MG63 (cell line): ENCODE results near the gene OTULIN. TPM values are rescaled to one million over a fixed set of nuclear protein-coding genes. Genes with fewer than 3 reads are reported as not detected.
A peak's percentile ranks its signal among the peaks of the same experiment; 100 is the strongest.

Experiments
- DNase-seq: peaks from one replicate; pipeline ENCODE4 v3.0.0-alpha.2; 2020
- H3K27me3 ChIP-seq: fragments of 250-450 bp; sonication (Bioruptor Pico); 2 replicates; pipeline ENCODE4 v1.5.1; 2020; ENCODE audit warnings: mild to moderate bottlenecking, moderate library complexity
- H3K36me3 ChIP-seq: fragments of 250-450 bp; sonication (Bioruptor Pico); 2 replicates; pipeline ENCODE4 v1.5.1; 2020; ENCODE audit warnings: mild to moderate bottlenecking, moderate library complexity
- H3K4me3 ChIP-seq: fragments of 250-450 bp; sonication (Bioruptor Pico); 2 replicates; pipeline ENCODE4 v1.5.1; 2020; ENCODE audit warnings: mild to moderate bottlenecking, moderate library complexity
- H3K9me3 ChIP-seq: fragments of 250-450 bp; sonication (Bioruptor Pico); 2 replicates; pipeline ENCODE4 v1.5.1; 2020; ENCODE audit warnings: mild to moderate bottlenecking, moderate library complexity
- total RNA-seq: library from RNA; depleted of rRNA; stranded (reverse); fragments of >200 nt; shearing (Covaris generic); gene quantifications from 2 replicates; pipeline ENCODE4 v1.2.3, GENCODE V29; 2014; ENCODE audit warnings: low replicate concordance

The OTULIN gene
- total RNA-seq, 1 experiment from 2014 or later, result 19.1 TPM

GRCh38 chr5:14679595-14679994, 15.1 kb downstream of the OTULIN start:
- DNase-seq, result no peak
- Histone ChIP-seq H3K4me3 (no peak overlapping the region), H3K27me3 (no peaks in the 10 kb centered on the region), H3K36me3 (peaks cover 58% of the 10 kb centered on the region), H3K9me3 (no peaks in the 10 kb centered on the region)

- Histone ChIP-seq H3K9me3 (no peaks in the 10 kb centered on the region), H3K36me3 (peaks cover 65% of the 10 kb centered on the region), H3K27me3 (no peaks in the 10 kb centered on the region), H3K4me3 (no peak overlapping the region)
- DNase-seq, result no peak
Observed at GRCh38 chr5:14681236-14681752, 16.8 kb downstream of the OTULIN start.

- no peak for DNase-seq
- Histone ChIP-seq H3K4me3 (no peak overlapping the region), H3K36me3 (peaks cover 79% of the 10 kb centered on the region), H3K27me3 (no peaks in the 10 kb centered on the region), H3K9me3 (no peaks in the 10 kb centered on the region)
Observed at GRCh38 chr5:14683906-14684455, 19.5 kb downstream of the OTULIN start.

- Histone ChIP-seq H3K4me3 (no peak overlapping the region), H3K27me3 (no peaks in the 10 kb centered on the region), H3K9me3 (peaks cover 3% of the 10 kb centered on the region; the same call in 1 of the 2 replicates), H3K36me3 (peaks cover 79% of the 10 kb centered on the region)
- DNase-seq, result no peak
Observed at GRCh38 chr5:14684757-14685156, 20.2 kb downstream of the OTULIN start.

GRCh38 chr5:14685757-14686156, 21.2 kb downstream of the OTULIN start:
- Histone ChIP-seq H3K4me3 (no peak overlapping the region), H3K9me3 (peaks cover 10% of the 10 kb centered on the region), H3K36me3 (peaks cover 79% of the 10 kb centered on the region), H3K27me3 (no peaks in the 10 kb centered on the region)
- peak; percentile 12 for DNase-seq

- peaks cover 80% of the 10 kb centered on the region for H3K36me3 ChIP-seq
Observed at GRCh38 chr5:14686517-14686916, 22.0 kb downstream of the OTULIN start.

GRCh38 chr5:14687023-14687665, 22.6 kb downstream of the OTULIN start:
- H3K9me3 ChIP-seq, result peaks cover 10% of the 10 kb centered on the region
- peaks cover 80% of the 10 kb centered on the region for H3K36me3 ChIP-seq
- H3K27me3 ChIP-seq, result no peaks in the 10 kb centered on the region
- no peak for DNase-seq
- no peak overlapping the region for H3K4me3 ChIP-seq

More at GRCh38 chr5:14686517-14686916, 22.0 kb downstream of the OTULIN start:
- H3K27me3 ChIP-seq, result no peaks in the 10 kb centered on the region
- no peak for DNase-seq
- peaks cover 10% of the 10 kb centered on the region for H3K9me3 ChIP-seq
- no peak overlapping the region for H3K4me3 ChIP-seq

- Histone ChIP-seq H3K9me3 (peaks cover 10% of the 10 kb centered on the region), H3K36me3 (peaks cover 90% of the 10 kb centered on the region), H3K27me3 (no peaks in the 10 kb centered on the region), H3K4me3 (no peak overlapping the region)
- DNase-seq, result no peak
Observed at GRCh38 chr5:14693070-14693469, 28.6 kb downstream of the OTULIN start.

GRCh38 chr5:14695152-14695551, 30.6 kb downstream of the OTULIN start:
- DNase-seq, result no peak
- H3K4me3 ChIP-seq, result no peak overlapping the region
- H3K36me3 ChIP-seq, result peaks cover 90% of the 10 kb centered on the region
- H3K9me3 ChIP-seq, result peaks cover 3% of the 10 kb centered on the region; the same call in 1 of the 2 replicates
- H3K27me3 ChIP-seq, result no peaks in the 10 kb centered on the region

- Histone ChIP-seq H3K36me3 (peaks cover 85% of the 10 kb centered on the region), H3K9me3 (no peaks in the 10 kb centered on the region), H3K4me3 (no peak overlapping the region), H3K27me3 (no peaks in the 10 kb centered on the region)
- DNase-seq, result no peak
Observed at GRCh38 chr5:14696057-14696456, 31.5 kb downstream of the OTULIN start.

- Histone ChIP-seq H3K36me3 (peaks cover 87% of the 10 kb centered on the region), H3K27me3 (no peaks in the 10 kb centered on the region), H3K9me3 (no peaks in the 10 kb centered on the region), H3K4me3 (no peak overlapping the region)
- no peak for DNase-seq
Observed at GRCh38 chr5:14696851-14697250, 32.3 kb downstream of the OTULIN start.

- Histone ChIP-seq H3K4me3 (no peak overlapping the region), H3K9me3 (no peaks in the 10 kb centered on the region), H3K27me3 (no peaks in the 10 kb centered on the region), H3K36me3 (peaks cover 82% of the 10 kb centered on the region)
- no peak for DNase-seq
Observed at GRCh38 chr5:14698495-14698894, 34.0 kb downstream of the OTULIN start.

- DNase-seq, result no peak
- Histone ChIP-seq H3K36me3 (peaks cover 80% of the 10 kb centered on the region), H3K9me3 (no peaks in the 10 kb centered on the region), H3K4me3 (no peak overlapping the region), H3K27me3 (no peaks in the 10 kb centered on the region)
Observed at GRCh38 chr5:14699159-14699558, 34.6 kb downstream of the OTULIN start.

GRCh38 chr5:14699807-14700400, 35.4 kb downstream of the OTULIN start:
- Histone ChIP-seq H3K27me3 (no peaks in the 10 kb centered on the region), H3K9me3 (no peaks in the 10 kb centered on the region), H3K4me3 (no peak overlapping the region), H3K36me3 (peaks cover 80% of the 10 kb centered on the region)
- DNase-seq, result no peak

- H3K27me3 ChIP-seq, result no peaks in the 10 kb centered on the region
- no peak for DNase-seq
Observed at GRCh38 chr5:14700478-14701436, 36.2 kb downstream of the OTULIN start.

GRCh38 chr5:14701556-14701955, 37.0 kb downstream of the OTULIN start:
- DNase-seq, result no peak
- Histone ChIP-seq H3K9me3 (no peaks in the 10 kb centered on the region), H3K27me3 (no peaks in the 10 kb centered on the region), H3K36me3 (peaks cover 84% of the 10 kb centered on the region), H3K4me3 (no peak overlapping the region)

More at GRCh38 chr5:14700478-14701436, 36.2 kb downstream of the OTULIN start:
- H3K9me3 ChIP-seq, result no peaks in the 10 kb centered on the region
- peaks cover 83% of the 10 kb centered on the region for H3K36me3 ChIP-seq
- no peak overlapping the region for H3K4me3 ChIP-seq
